Natural killer cell (primary cell): Measurements from ENCODE around the gene MCUR1. TPM values are rescaled to one million over a fixed set of nuclear protein-coding genes. Genes with fewer than 3 reads are reported as not detected.

Experiments
- ATAC-seq, 3 donors: fragments of 150-1000 bp in 2 of 3; fragments of 200-7000 bp in 1 of 3; cut with Tn5 transposase; 1 replicate in 1 of 3; 2 replicates in 2 of 3; pipeline ENCODE4 v1.10.0; 2021; ENCODE audit warnings: mild to moderate bottlenecking in 2 of 3, moderate library complexity in 2 of 3
- DNase-seq, 2 donors: peaks; one replicate each; pipeline versions ENCODE4 v3.0.0 to v3.0.0-alpha.2; 2013 to 2021; ENCODE audit warnings: mixed read lengths in 1 of 2
- H3K27ac ChIP-seq: one replicate; pipeline ENCODE4 v1.5.1; 2013; ENCODE audit warnings: mild to moderate bottlenecking, low read length
- H3K27me3 ChIP-seq: one replicate; pipeline ENCODE4 v1.6.1; 2013; ENCODE audit warnings: low read length; ENCODE audit not compliant: control insufficient read depth, insufficient read depth
- H3K36me3 ChIP-seq: one replicate; pipeline ENCODE4 v1.6.1; 2013; ENCODE audit warnings: low read length; ENCODE audit not compliant: control insufficient read depth, insufficient read depth
- H3K4me1 ChIP-seq: one replicate; pipeline ENCODE4 v1.6.1; 2013; ENCODE audit warnings: low read length; ENCODE audit not compliant: control insufficient read depth, insufficient read depth
- H3K4me3 ChIP-seq: one replicate; pipeline ENCODE4 v1.5.1; 2013; ENCODE audit warnings: low read length
- H3K9me3 ChIP-seq: one replicate; pipeline ENCODE4 v1.6.1; 2013; ENCODE audit warnings: low read length; ENCODE audit not compliant: control insufficient read depth, insufficient read depth
- H3K27ac Mint-ChIP-seq, 2 donors: one replicate each; pipeline ENCODE4 v1.8.0; 2022; ENCODE audit warnings: mild to moderate bottlenecking in 2 of 2, mixed read lengths in 2 of 2, moderate library complexity in 1 of 2
- H3K27me3 Mint-ChIP-seq, 2 donors: one replicate each; pipeline ENCODE4 v1.8.0; 2022; ENCODE audit warnings: low read depth in 2 of 2, mixed read lengths in 2 of 2
- H3K36me3 Mint-ChIP-seq: one replicate; pipeline ENCODE4 v1.8.0; 2022; ENCODE audit warnings: mixed read lengths
- H3K4me1 Mint-ChIP-seq, 2 donors: one replicate each; pipeline ENCODE4 v1.8.0; 2022; ENCODE audit warnings: mixed read lengths in 2 of 2
- H3K4me3 Mint-ChIP-seq: one replicate; pipeline ENCODE4 v1.8.0; 2022; ENCODE audit warnings: mild to moderate bottlenecking, moderate library complexity, mixed read lengths
- H3K9me3 Mint-ChIP-seq, 2 donors: one replicate each; pipeline ENCODE4 v1.8.0; 2022; ENCODE audit warnings: mixed read lengths in 2 of 2
- CTCF ChIP-seq: fragments of 200-600 bp; IDR thresholded peaks from one replicate; pipeline ENCODE4 v1.8.0; 2022; ENCODE audit warnings: antibody characterized with exemption
- WGBS: methylation state at CpG from one replicate; pipeline ENCODE4 v1.1.7; 2013; ENCODE audit warnings: missing lambda C conversion rate; ENCODE audit not compliant: insufficient coverage; 5-methylcytosine and 5-hydroxymethylcytosine counted together
- intact Hi-C: fragments of 100-400 bp; cut with micrococcal nuclease; formaldehyde crosslinking; loops from one replicate; pipeline ENCODE4 v1.14.2; 2022
- total RNA-seq, 4 donors: library from RNA; stranded (reverse); fragments of 120-200 nt in 1 of 4; gene quantifications; one replicate each; pipeline versions ENCODE4 v1.2.3 to v1.2.4, GENCODE V29; 2013 to 2022

The MCUR1 gene
- total RNA-seq, 3 donors from 2014 or later (not counting 1 experiment from before 2014, with no cell fraction given) = 6.0 to 9.6 (median 7.9) TPM

- Histone ChIP-seq H3K4me1 (peaks cover 9% of the 10 kb centered on the region), H3K4me3 (no peak overlapping the region), H3K36me3 (no peaks in the 10 kb centered on the region), H3K27me3 (peaks cover 27% of the 10 kb centered on the region), H3K9me3 (peaks cover 4% of the 10 kb centered on the region), H3K27ac (no peak overlapping the region)
- no peak overlapping the region for H3K27ac Mint-ChIP-seq
- 34% methylated on average over 66 of the region's 66 CpGs for WGBS
- peaks cover 44 to 61% of the 10 kb centered on the region in 2 donors for H3K27me3 Mint-ChIP-seq
- H3K4me3 Mint-ChIP-seq = no peak overlapping the region
- intact Hi-C loops = no loop called here
- no peaks in the 10 kb centered on the region for H3K36me3 Mint-ChIP-seq
- no peak for DNase-seq
- H3K4me1 Mint-ChIP-seq = peaks cover 0 to 4% of the 10 kb centered on the region in 2 donors
- no peak for TF ChIP-seq CTCF
- peak in 1 of 3 donors; percentile 32 for ATAC-seq
- no peaks in the 10 kb centered on the region for H3K9me3 Mint-ChIP-seq
Observed at GRCh38 chr6:13859871-13860555, 45.7 kb upstream of the MCUR1 start.

- Mint-ChIP-seq H3K27me3 (peaks cover 23 to 43% of the 10 kb centered on the region in 2 donors), H3K36me3 (no peaks in the 10 kb centered on the region), H3K9me3 (no peaks in the 10 kb centered on the region), H3K4me3 (no peak overlapping the region), H3K4me1 (peaks cover 0 to 4% of the 10 kb centered on the region in 2 donors), H3K27ac (no peak overlapping the region)
- no peaks in the 10 kb centered on the region for H3K9me3 ChIP-seq
- H3K27ac ChIP-seq = no peak overlapping the region
- peaks cover 2% of the 10 kb centered on the region for H3K4me1 ChIP-seq
- peaks cover 10% of the 10 kb centered on the region for H3K27me3 ChIP-seq
- no peak for ATAC-seq
- H3K4me3 ChIP-seq = no peak overlapping the region
- no peak for TF ChIP-seq CTCF
- DNase-seq = no peak
- WGBS = 88% methylated on average over 34 of the region's 34 CpGs
- H3K36me3 ChIP-seq = no peaks in the 10 kb centered on the region
- intact Hi-C loops = no loop called here
Observed at GRCh38 chr6:13854716-13855250, 40.4 kb upstream of the MCUR1 start.

DNA sequence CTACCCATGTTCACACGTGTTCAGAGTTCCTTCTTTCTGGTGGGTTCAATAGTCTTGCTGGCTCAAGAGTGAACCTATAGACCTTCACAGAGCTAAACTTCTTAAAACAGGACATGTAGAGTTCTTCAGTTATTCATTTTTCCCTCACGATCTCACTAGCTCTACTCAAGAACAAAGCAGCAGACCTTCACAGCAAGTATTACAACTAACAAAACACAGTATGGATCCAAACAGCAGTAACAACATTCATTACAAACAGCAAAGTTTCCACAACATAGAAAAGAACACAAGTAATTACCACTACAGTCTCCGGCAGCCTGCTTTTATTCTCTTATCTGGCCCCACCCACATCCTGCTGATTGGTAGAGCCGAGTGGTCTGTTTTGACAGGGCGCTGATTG lies 39.5 kb upstream of the MCUR1 start:
- ATAC-seq = no peak
- Histone ChIP-seq H3K4me1 (no peaks in the 10 kb centered on the region), H3K4me3 (no peak overlapping the region), H3K27me3 (peaks cover 3% of the 10 kb centered on the region), H3K27ac (no peak overlapping the region), H3K9me3 (no peaks in the 10 kb centered on the region), H3K36me3 (no peaks in the 10 kb centered on the region)
- TF ChIP-seq CTCF = no peak
- intact Hi-C loops = no loop called here
- Mint-ChIP-seq H3K27me3 (peaks cover 20 to 36% of the 10 kb centered on the region in 2 donors), H3K4me3 (no peak overlapping the region), H3K27ac (no peak overlapping the region), H3K9me3 (no peaks in the 10 kb centered on the region), H3K36me3 (no peaks in the 10 kb centered on the region), H3K4me1 (no peaks in the 10 kb centered on the region)
- WGBS = 92% methylated on average over 2 of the region's 5 CpGs
- no peak for DNase-seq
